NCI-H2029 treated with DMSO at 0.1 percent for 48 hours (cell line): ENCODE results near the gene NAT14.

Experiments
- DNase-seq: peaks from one replicate; lab custom pipeline; 2025; lab: John Stamatoyannopoulos, UW

Gene NAT14

GRCh38 chr19:55471266-55471665 is 13.7 kb upstream of the NAT14 start:
- no peak for DNase-seq

- no peak for DNase-seq
These were observed 12.5 kb upstream of the NAT14 start for GRCh38 chr19:55472463-55472862.

GRCh38 chr19:55473225-55474012 is 11.6 kb upstream of the NAT14 start:
- no peak for DNase-seq

- DNase-seq, result no peak
These were observed 10.4 kb upstream of the NAT14 start for GRCh38 chr19:55474269-55475265.

- peak; percentile 78 for DNase-seq
These were observed 8.8 kb upstream of the NAT14 start, which contains the start of gene ZNF628 for GRCh38 chr19:55476100-55476775. TSS of gene ZNF628 (plus strand) at chr19:55476617. CDS start at chr19:55479911, 3,294 bp downstream.

- DNase-seq, result no peak
These were observed 7.1 kb upstream of the NAT14 start for GRCh38 chr19:55477905-55478304.

- no peak for DNase-seq
These were observed 6.6 kb upstream of the NAT14 start for GRCh38 chr19:55478364-55478763.

- DNase-seq, result no peak
These were observed 5.9 kb upstream of the NAT14 start for GRCh38 chr19:55479045-55479444.

- DNase-seq, result no peak
These were observed 5.3 kb upstream of the NAT14 start for GRCh38 chr19:55479451-55480230.

- no peak for DNase-seq
These were observed 3.7 kb upstream of the NAT14 start for GRCh38 chr19:55481148-55481793.

- no peak for DNase-seq
These were observed 3.2 kb upstream of the NAT14 start for GRCh38 chr19:55481794-55482155.

- no peak for DNase-seq
These were observed 2.6 kb upstream of the NAT14 start for GRCh38 chr19:55482156-55482961.

GRCh38 chr19:55482967-55483705 is 1.9 kb upstream of the NAT14 start:
- DNase-seq, result no peak

GRCh38 chr19:55483706-55484592 is 1.0 kb upstream of the NAT14 start:
- DNase-seq, result no peak

- no peak for DNase-seq
These were observed 537 bp downstream of the NAT14 start for GRCh38 chr19:55485439-55486011.

GRCh38 chr19:55486043-55486970 is 1.3 kb downstream of the NAT14 start:
- DNase-seq, result no peak
